Measurements from ENCODE around the gene KDELR3.

The KDELR3 gene

GRCh38 chr22:38471237-38471636 lies 3.3 kb downstream of the KDELR3 start:
- no peak for DNase-seq (ENCODE audit: low spot score in 2 of 2)
- Mint-ChIP-seq H3K27me3 (peaks cover 16% of the 10 kb centered on the region), H3K4me1 (peaks cover 9% of the 10 kb centered on the region), H3K9me3 (no peaks in the 10 kb centered on the region), H3K27ac (no peak overlapping the region), H3K4me3 (no peak overlapping the region), H3K36me3 (no peaks in the 10 kb centered on the region)
- no peak for ATAC-seq (ENCODE audit: low read depth)

GRCh38 chr22:38474003-38474607 lies 6.2 kb downstream of the KDELR3 start:
- H3K27ac Mint-ChIP-seq = no peak overlapping the region
- no peak for ATAC-seq (ENCODE audit: low read depth)
- H3K27me3 Mint-ChIP-seq = peaks cover 6% of the 10 kb centered on the region
- H3K9me3 Mint-ChIP-seq = no peaks in the 10 kb centered on the region
- no peak overlapping the region for H3K4me3 Mint-ChIP-seq
- DNase-seq (ENCODE audit: low spot score in 2 of 2) = no peak
- no peaks in the 10 kb centered on the region for H3K36me3 Mint-ChIP-seq
- H3K4me1 Mint-ChIP-seq = no peaks in the 10 kb centered on the region

- Mint-ChIP-seq H3K27ac (no peak overlapping the region), H3K4me1 (no peaks in the 10 kb centered on the region)
Measured at GRCh38 chr22:38477585-38477984, 9.7 kb downstream of the KDELR3 start.

GRCh38 chr22:38479096-38479837 lies 11.4 kb downstream of the KDELR3 start:
- H3K9me3 Mint-ChIP-seq = no peaks in the 10 kb centered on the region
- H3K36me3 Mint-ChIP-seq = peaks cover 27% of the 10 kb centered on the region
- peaks cover 2% of the 10 kb centered on the region for H3K4me1 Mint-ChIP-seq
- DNase-seq (ENCODE audit: low spot score in 2 of 2) = no peak
- H3K4me3 Mint-ChIP-seq = no peak overlapping the region
- ATAC-seq (ENCODE audit: low read depth) = no peak
- no peaks in the 10 kb centered on the region for H3K27me3 Mint-ChIP-seq
- H3K27ac Mint-ChIP-seq = no peak overlapping the region

More at GRCh38 chr22:38477585-38477984, 9.7 kb downstream of the KDELR3 start:
- no peaks in the 10 kb centered on the region for H3K27me3 Mint-ChIP-seq
- DNase-seq (ENCODE audit: low spot score in 2 of 2) = no peak
- ATAC-seq (ENCODE audit: low read depth) = no peak
- peaks cover 15% of the 10 kb centered on the region for H3K36me3 Mint-ChIP-seq
- no peaks in the 10 kb centered on the region for H3K9me3 Mint-ChIP-seq
- no peak overlapping the region for H3K4me3 Mint-ChIP-seq

GRCh38 chr22:38481162-38481870 lies 13.4 kb downstream of the KDELR3 start:
- Mint-ChIP-seq H3K27ac (no peak overlapping the region), H3K27me3 (no peaks in the 10 kb centered on the region), H3K4me3 (no peak overlapping the region), H3K36me3 (peaks cover 35% of the 10 kb centered on the region), H3K9me3 (no peaks in the 10 kb centered on the region), H3K4me1 (peaks cover 3% of the 10 kb centered on the region)
- ATAC-seq (ENCODE audit: low read depth) (no peak), DNase-seq (ENCODE audit: low spot score in 2 of 2) (no peak)

- ATAC-seq (ENCODE audit: low read depth) (no peak), DNase-seq (ENCODE audit: low spot score in 2 of 2) (no peak)
- peaks cover 3% of the 10 kb centered on the region for H3K4me1 Mint-ChIP-seq
- H3K27ac Mint-ChIP-seq = no peak overlapping the region
- no peaks in the 10 kb centered on the region for H3K27me3 Mint-ChIP-seq
- H3K4me3 Mint-ChIP-seq = no peak overlapping the region
- no peaks in the 10 kb centered on the region for H3K9me3 Mint-ChIP-seq
- H3K36me3 Mint-ChIP-seq = peaks cover 35% of the 10 kb centered on the region
Measured at GRCh38 chr22:38481871-38482332, 14.0 kb downstream of the KDELR3 start.

GRCh38 chr22:38482662-38483308 lies 14.9 kb downstream of the KDELR3 start:
- H3K36me3 Mint-ChIP-seq = peaks cover 36% of the 10 kb centered on the region
- H3K27me3 Mint-ChIP-seq = no peaks in the 10 kb centered on the region
- H3K27ac Mint-ChIP-seq = no peak overlapping the region
- no peak overlapping the region for H3K4me3 Mint-ChIP-seq
- H3K4me1 Mint-ChIP-seq = peaks cover 4% of the 10 kb centered on the region
- no peaks in the 10 kb centered on the region for H3K9me3 Mint-ChIP-seq
- no peak for ATAC-seq (ENCODE audit: low read depth)
- DNase-seq (ENCODE audit: low spot score in 2 of 2) = no peak

GRCh38 chr22:38484244-38484643 lies 16.3 kb downstream of the KDELR3 start:
- ATAC-seq (ENCODE audit: low read depth) (no peak), DNase-seq (ENCODE audit: low spot score in 2 of 2) (no peak)
- Mint-ChIP-seq H3K9me3 (no peaks in the 10 kb centered on the region), H3K27ac (peak overlapping the region; percentile 79), H3K4me3 (no peak overlapping the region), H3K27me3 (no peaks in the 10 kb centered on the region), H3K4me1 (peaks cover 9% of the 10 kb centered on the region), H3K36me3 (peaks cover 43% of the 10 kb centered on the region)

- Mint-ChIP-seq H3K27me3 (no peaks in the 10 kb centered on the region), H3K4me1 (peaks cover 11% of the 10 kb centered on the region), H3K9me3 (no peaks in the 10 kb centered on the region), H3K36me3 (peaks cover 55% of the 10 kb centered on the region), H3K4me3 (no peak overlapping the region), H3K27ac (no peak overlapping the region)
- DNase-seq (ENCODE audit: low spot score in 2 of 2) (no peak), ATAC-seq (ENCODE audit: low read depth) (no peak)
Measured at GRCh38 chr22:38485783-38486182, 17.9 kb downstream of the KDELR3 start.

GRCh38 chr22:38487946-38488345 lies 20.1 kb downstream of the KDELR3 start:
- ATAC-seq (ENCODE audit: low read depth) = no peak

GRCh38 chr22:38489142-38489541 lies 21.2 kb downstream of the KDELR3 start:
- Mint-ChIP-seq H3K27ac (no peak overlapping the region), H3K4me3 (no peak overlapping the region), H3K4me1 (peaks cover 10% of the 10 kb centered on the region), H3K36me3 (peaks cover 33% of the 10 kb centered on the region), H3K27me3 (no peaks in the 10 kb centered on the region), H3K9me3 (no peaks in the 10 kb centered on the region)
- no peak for DNase-seq (ENCODE audit: low spot score in 2 of 2)
- no peak for ATAC-seq (ENCODE audit: low read depth)

More at GRCh38 chr22:38487946-38488345, 20.1 kb downstream of the KDELR3 start:
- H3K4me3 Mint-ChIP-seq = no peak overlapping the region
- H3K36me3 Mint-ChIP-seq = peaks cover 38% of the 10 kb centered on the region
- H3K27me3 Mint-ChIP-seq = no peaks in the 10 kb centered on the region
- H3K27ac Mint-ChIP-seq = no peak overlapping the region
- no peaks in the 10 kb centered on the region for H3K9me3 Mint-ChIP-seq
- H3K4me1 Mint-ChIP-seq = peaks cover 11% of the 10 kb centered on the region
- DNase-seq (ENCODE audit: low spot score in 2 of 2) = no peak

- Mint-ChIP-seq H3K9me3 (no peaks in the 10 kb centered on the region), H3K36me3 (peaks cover 29% of the 10 kb centered on the region), H3K27ac (peak overlapping the region; percentile 69), H3K4me3 (no peak overlapping the region), H3K4me1 (peaks cover 8% of the 10 kb centered on the region), H3K27me3 (no peaks in the 10 kb centered on the region)
- ATAC-seq (ENCODE audit: low read depth) (no peak), DNase-seq (ENCODE audit: low spot score in 2 of 2) (no peak)
Measured at GRCh38 chr22:38489561-38490145, 21.8 kb downstream of the KDELR3 start.

- no peak for ATAC-seq (ENCODE audit: low read depth)
- Mint-ChIP-seq H3K9me3 (no peaks in the 10 kb centered on the region), H3K36me3 (peaks cover 26% of the 10 kb centered on the region), H3K27me3 (no peaks in the 10 kb centered on the region), H3K27ac (no peak overlapping the region), H3K4me3 (no peak overlapping the region), H3K4me1 (peaks cover 8% of the 10 kb centered on the region)
- DNase-seq (ENCODE audit: low spot score in 2 of 2) = no peak
Measured at GRCh38 chr22:38490475-38490874, 22.6 kb downstream of the KDELR3 start.
